Raji (cell line): ENCODE measurements around the gene MS4A18.

ENCODE experiments used
- POLR2A ChIP-seq: IDR thresholded peaks from 2 replicates; pipeline ENCODE4 v1.6.1; 2011; ENCODE audit warnings: low read depth, low read length, control low read depth; ENCODE audit not compliant: insufficient read depth

Gene MS4A18

GRCh38 chr11:60792521-60792920, 68.0 kb downstream of the MS4A18 start:
- no peak for TF ChIP-seq POLR2A
